Upper lobe of left lung (tissue), 4 donors: ENCODE measurements around the gene LMNTD2.

Source experiments
- EP300 ChIP-seq, 4 donors: sonication (generic); formaldehyde crosslinking; IDR thresholded peaks; one replicate each; pipeline ENCODE4 v1.5.1; 2017; ENCODE audit warnings: antibody characterized with exemption in 4 of 4, control low read depth in 2 of 4
- POLR2AphosphoS5 ChIP-seq, 2 donors: sonication (generic); formaldehyde crosslinking; IDR thresholded peaks; one replicate each; pipeline ENCODE4 v1.5.1; 2017; ENCODE audit warnings: antibody characterized with exemption in 2 of 2
- TF ChIP-seq, protein P1 (sequence below), 6 experiments: fragments of 450-650 bp in 4 of 6; fragments of 200-600 bp in 2 of 6; sonication (generic) in 2 of 6; IDR thresholded peaks; one replicate each; pipeline ENCODE4 v1.5.1; 2016 to 2019; ENCODE audit warnings: antibody characterized with exemption in 6 of 6

GRCh38 chr11:540583-541432 is 19.7 kb downstream of the LMNTD2 start:
- TF ChIP-seq, protein P1, sequence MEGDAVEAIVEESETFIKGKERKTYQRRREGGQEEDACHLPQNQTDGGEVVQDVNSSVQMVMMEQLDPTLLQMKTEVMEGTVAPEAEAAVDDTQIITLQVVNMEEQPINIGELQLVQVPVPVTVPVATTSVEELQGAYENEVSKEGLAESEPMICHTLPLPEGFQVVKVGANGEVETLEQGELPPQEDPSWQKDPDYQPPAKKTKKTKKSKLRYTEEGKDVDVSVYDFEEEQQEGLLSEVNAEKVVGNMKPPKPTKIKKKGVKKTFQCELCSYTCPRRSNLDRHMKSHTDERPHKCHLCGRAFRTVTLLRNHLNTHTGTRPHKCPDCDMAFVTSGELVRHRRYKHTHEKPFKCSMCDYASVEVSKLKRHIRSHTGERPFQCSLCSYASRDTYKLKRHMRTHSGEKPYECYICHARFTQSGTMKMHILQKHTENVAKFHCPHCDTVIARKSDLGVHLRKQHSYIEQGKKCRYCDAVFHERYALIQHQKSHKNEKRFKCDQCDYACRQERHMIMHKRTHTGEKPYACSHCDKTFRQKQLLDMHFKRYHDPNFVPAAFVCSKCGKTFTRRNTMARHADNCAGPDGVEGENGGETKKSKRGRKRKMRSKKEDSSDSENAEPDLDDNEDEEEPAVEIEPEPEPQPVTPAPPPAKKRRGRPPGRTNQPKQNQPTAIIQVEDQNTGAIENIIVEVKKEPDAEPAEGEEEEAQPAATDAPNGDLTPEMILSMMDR (IDR thresholded peaks at IDR 0.05): no peak
- TF ChIP-seq POLR2AphosphoS5 (IDR thresholded peaks at IDR 0.05): no peak
- TF ChIP-seq EP300 (IDR thresholded peaks at IDR 0.05): no peak
